ENCODE data around the gene GABRB1.

Gene GABRB1

DNA sequence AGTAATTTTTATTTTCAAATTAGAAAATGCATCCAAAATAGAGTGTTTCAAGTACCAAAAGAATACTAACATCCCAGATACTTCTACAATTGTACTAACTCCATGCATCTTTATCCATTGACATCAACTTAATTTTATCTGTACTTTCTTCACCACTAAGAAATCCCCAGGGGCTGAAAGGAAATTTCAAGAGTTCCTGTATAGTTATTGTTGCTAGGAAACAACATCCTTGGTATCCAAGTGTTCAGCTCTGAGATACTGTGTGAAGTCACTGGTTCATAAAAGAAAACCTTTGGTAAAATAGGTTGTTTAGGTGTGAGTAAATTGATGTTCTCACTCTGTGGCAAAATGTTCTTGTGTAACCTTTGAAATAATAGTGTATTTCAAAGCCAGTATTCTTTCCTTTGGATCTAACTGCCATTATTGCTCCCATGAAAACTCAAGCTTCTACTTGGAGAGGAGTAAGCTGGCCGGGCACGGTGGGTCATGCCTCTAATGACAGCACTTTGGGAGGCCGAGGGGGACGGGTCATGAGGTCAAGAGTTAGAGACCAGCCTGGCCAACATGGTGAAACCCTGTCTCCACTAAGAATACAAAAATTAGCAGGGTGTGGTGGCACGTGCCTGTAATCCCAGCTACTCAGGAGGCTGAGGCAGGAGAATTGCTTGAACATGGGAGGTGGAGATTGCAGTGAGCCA, 359.2 kb downstream of the GABRB1 start:
- no peak for DNase-seq

DNA sequence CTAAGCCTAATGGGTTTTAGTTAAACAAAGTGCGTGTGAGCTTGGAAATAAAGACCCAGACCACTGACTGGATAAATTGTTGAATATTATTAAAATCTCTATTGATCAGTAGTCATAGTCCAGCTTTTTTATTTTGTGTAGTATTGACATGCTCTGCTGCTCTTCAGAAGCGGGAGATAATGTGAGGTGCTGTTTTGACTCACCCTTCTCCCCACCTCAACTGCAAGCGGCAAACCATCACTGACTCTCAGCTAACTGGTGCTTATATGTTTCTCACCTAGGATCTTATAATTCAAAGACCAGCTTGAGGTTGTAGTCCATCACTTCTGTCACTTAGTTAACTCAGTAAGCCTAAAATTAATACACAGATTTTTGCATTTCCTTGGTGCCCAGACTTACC, 359.9 kb downstream of the GABRB1 start:
- DNase-seq, result no peak

DNA sequence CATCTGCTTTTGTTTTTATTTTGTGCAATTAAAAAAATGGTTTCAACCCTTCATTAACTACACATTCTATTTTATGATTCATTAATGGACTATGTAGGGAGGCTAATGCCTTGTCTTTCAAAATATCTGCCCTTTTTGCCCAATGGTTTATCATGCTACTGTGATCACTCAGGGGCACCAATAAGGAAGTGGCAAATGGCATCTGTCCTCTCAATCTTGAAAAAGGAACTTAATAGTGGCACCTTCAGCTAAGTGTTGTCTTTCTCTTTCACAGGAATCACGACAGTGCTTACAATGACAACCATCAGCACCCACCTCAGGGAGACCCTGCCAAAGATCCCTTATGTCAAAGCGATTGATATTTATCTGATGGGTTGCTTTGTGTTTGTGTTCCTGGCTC, 375.0 kb downstream of the GABRB1 start:
- DNase-seq, result no peak

DNA sequence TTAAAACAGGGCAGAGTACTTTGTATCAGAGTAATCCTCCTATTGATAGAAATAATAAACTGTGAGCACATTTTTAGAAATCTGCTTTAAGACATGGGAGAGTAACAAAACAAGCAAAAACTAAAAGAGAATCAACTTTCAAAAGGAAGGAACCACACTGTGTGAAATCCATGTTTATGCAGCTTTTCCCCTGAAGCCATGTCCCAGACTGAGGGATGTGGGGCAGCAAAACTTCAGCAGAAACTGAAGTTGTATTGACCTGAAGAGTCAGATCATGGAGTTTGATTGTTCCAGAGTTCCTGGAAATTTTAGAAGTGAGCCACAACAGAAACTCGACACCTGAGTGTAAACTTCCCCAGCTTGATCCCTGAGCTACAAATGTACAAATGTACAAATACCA, 378.9 kb downstream of the GABRB1 start:
- DNase-seq, result no peak

DNA sequence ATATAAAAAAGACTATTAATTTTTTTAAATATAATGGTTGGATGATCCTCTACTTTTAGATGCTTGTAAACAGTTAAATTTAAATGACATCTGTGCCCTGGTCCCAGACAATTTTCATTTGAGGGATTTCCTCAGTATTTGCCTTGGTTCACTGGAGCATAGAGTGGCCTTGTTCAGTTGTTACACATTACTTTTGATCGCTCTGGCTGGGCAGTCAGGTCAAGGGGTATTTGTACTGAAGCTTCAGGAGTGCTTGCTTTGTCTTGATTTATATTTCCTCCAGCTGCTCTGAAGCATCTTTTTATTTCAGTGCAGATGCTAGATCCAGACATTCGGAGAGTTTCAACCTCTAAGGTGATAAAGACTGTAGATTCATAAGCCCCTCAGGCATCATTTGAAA, 382.2 kb downstream of the GABRB1 start:
- no peak for DNase-seq

DNA sequence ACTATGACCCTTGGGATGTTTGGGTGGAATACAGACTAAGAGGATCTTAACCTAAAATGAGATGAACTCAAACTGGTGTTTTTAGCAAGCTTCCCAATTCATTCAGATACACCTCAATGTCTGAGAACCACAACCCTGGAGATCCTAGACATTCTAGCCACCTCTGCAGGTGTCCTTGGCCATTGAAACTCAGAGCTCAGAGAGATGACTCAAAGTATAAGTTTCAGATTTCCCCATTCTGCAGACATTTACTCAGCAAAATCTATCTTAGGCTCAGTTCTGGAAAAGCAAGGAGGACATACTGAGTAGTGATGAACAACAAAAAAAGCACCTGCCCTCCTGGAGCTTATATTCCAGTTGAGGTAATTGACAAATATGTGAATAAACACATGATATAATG, 384.4 kb downstream of the GABRB1 start:
- DNase-seq, result no peak

DNA sequence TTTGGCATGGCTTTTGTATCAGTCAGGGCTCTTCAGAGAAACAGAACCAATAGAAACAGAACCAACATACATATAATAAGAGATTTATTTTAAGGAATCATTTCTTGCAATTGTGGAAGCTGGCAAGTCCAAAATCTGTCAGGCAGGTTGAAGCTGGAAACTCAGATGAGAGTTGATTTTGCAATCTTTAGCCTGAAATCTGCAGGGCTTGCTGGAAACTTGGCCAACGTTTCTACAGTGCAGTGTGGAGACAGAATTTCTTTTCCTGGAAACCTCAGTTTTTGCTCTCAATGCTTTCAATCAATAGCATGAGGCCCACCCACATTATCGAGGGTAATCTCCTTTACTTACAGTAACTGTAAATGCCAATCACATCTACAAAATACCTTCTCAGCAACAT, 386.8 kb downstream of the GABRB1 start:
- DNase-seq, result no peak

DNA sequence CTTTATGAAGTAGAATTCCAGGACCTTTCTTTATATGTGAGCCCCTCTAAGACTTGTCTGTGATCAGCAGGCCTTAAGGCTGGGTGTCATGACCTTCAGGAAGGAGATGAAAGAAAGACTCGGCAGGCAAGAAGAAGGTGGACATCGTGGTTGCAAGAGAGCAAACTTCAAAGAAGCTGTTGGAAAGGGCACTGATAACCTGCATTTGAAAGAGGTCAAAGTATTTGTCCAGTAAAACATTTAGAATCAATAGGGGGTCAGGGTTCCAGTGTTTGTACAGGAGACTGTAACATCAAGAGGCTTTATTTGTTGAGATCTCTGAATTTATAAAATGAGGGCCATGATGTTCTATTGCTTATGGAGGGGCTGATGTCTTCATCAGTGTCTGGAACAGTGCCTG, 387.9 kb downstream of the GABRB1 start:
- DNase-seq, result no peak

DNA sequence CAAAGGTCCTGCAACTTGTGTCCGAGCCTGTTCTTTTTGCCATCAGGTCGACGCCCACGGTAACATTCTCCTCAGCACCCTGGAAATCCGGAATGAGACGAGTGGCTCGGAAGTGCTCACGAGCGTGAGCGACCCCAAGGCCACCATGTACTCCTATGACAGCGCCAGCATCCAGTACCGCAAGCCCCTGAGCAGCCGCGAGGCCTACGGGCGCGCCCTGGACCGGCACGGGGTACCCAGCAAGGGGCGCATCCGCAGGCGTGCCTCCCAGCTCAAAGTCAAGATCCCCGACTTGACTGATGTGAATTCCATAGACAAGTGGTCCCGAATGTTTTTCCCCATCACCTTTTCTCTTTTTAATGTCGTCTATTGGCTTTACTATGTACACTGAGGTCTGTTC, 394.3 kb downstream of the GABRB1 start:
- no peak for DNase-seq

DNA sequence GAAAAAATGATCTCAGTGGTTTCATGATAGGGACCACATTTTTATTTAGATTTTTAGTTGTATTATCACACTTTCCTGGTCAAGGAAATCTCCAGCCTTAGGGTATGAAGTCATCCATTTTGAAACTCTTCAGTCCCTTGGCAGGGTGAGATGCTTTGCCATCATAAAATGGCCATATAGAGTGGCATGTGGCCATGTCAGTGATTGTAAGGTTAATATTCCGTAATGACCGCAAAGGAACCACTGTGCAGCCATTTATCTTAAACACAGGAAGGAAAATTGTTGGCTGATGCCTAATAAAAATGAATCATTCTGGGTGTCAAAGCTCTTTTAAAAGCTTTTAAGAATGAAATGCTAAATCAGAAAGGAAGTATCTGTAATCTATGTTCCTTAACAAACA, 396.6 kb downstream of the GABRB1 start:
- DNase-seq, result no peak

DNA sequence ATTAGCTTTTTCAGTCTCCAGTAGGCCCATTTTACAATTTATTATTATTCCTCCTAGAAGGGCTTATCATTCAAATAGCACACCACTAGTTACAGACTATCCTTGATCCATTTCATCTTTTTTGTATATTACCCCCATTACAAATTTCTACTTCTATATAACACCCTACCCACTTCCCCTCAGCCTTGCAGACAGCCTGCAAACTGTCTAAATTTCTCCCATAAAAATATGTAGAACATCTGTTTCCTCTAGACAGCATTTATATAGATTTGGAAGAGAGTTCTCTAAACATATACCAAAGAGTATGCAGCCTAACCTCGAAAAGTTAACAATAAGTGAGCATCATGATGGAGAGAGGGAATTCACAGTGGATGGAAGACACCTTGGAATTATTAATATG, 401.4 kb downstream of the GABRB1 start:
- no peak for DNase-seq

DNA sequence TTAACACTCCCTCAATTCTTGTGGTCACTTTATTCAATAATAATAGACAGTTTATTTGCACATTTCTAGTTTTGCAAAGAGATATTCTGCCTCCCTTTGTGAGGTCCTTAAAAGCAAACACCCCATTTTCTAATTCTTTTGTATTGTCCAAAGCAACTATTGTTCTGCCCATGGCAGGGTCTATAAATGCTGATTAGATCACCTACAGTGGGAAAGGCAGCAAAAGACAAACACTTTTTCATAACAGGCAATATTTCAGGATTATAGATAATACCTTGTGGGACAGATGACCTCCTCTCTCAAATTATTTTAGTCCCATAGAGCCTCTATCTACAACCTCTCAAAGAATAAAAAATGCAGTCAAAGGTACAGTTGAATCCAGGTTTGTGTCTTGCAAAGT, 403.6 kb downstream of the GABRB1 start:
- DNase-seq, result peak in 1 of 2 experiments; percentile 18

DNA sequence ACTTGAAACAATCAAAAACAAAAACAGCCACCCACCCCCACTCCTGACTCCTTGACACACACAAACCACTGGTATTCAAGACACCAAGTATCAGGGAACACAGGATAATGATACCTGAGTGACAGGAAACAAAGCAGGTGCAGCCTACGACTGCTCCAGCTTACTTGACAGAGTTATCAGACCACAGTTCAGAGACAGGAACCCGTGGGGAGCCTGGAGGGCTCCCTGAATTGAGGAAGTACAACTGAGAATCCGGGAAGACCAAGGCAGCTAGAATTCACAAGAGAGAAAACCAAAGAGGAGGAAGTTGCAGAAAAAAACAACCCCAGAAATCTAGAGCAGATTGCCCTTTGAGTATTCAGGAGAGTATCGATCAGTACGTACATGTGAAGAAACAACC, 411.6 kb downstream of the GABRB1 start:
- DNase-seq, result no peak

DNA sequence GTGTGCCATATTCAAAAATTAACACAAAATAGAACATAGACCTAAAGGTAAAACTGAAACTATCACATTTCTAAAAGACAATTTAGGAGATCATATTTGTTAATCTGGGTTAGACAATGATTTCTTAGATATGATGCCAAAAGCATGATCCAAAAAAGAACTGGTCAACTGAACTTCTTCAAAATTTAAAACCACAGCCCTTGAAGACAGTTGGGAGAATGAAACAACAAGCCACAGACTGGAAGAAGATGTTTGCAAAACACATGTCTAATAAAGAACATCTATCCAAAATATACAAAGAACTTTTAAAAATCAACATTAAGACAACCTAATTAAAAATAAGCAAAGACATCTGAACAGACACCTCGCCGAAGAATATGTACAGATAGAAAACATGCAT, 412.7 kb downstream of the GABRB1 start:
- no peak for DNase-seq

DNA sequence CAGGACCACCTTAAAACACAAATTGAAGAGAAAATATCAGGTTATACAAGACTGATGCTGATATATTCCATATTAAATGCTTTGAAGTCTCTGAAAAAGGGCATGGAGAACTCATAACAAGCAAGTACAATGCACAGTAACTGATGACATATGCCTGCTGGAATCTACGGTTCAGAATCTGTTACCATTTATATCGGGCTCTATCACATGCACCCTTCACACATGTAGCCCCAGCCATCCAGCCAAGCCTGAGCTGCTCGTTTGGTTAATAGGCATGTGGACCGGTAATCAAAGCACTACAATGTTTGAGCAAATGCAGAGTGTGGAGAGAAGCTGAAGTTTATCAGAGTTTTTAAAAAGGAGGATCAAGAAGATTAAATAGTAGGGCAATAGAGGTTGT, 420.3 kb downstream of the GABRB1 start:
- DNase-seq, result no peak

DNA sequence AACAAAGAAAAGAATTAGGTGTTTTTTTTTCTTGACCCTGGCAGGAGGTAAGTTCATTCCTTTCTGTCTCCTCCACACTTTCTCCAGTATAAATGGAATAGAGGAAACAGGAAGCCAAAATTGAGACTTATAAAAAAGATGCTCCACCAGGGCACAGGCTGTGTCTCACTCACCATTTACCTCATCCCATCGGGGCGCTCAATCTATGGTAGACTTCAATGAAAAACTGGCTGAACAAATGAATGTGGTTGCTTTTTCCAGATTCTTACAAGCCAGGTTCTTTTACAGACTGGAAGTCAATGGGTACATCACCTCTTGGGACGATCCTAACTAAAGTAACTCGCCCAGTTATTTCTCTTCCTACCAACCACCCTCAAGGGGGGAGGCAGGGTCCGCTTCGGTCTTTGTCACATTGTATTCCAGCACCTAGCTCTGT, 431.4 kb downstream of the GABRB1 start:
- DNase-seq, result no peak

DNA sequence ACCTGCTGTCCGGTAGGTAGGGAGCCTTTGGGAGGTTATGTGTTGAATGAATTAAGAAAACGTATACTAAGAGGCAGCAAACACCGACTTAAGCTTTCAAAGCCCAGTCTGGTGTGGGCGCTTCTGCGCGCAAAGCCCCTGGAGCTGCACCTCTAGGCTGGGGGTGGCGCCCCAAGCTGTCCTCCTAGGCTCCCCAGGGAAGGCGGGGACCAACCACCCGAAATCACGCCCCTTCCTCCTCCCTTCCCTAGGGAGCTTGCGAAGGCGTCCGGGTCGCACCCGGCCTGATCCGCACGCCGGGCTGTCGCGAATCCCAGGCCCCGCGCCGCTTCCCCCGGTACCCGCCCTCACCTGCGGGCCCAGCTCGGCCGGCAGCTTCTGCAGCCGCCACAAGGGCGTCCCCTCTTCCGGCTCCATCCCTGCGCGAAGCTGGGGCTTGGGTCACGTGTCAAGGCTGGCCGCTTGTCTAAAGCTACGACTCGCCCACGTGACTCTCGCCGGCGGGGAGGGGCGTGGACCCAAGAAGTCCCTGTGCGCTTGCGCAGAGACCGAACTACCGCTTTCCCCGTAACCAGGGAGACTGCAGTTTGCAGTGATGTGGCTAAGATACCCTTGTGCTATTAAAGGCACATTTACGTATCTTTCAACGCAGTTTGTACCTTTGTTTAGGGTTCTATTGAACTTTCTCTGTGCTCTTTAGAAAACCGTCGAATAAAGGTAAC, 432.0 kb downstream of the GABRB1 start, which contains the start of gene COMMD8:
Gene COMMD8 (minus strand): TSS at position 468 of the 722 bp plus-strand sequence. CDS start 51 bp downstream, at position 417.
- DNase-seq, result peak; percentile 95 to 96

DNA sequence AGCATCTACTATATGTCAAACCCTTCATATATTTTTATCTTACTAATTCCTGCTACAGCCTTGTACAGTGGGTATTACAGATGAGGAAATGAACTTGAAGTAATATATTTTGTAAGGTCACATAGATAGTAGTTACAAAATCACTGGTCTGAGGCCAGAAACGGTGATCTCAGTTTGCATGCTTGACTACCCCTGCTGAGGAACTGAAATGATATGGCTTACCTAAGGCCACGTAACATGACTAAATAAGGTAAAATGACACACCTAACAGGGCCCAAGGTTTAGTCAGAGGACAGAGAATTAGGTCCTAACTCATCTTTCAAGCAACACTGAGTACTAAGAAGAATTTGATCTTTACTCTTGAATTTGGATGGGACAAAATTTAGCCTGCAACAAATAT, 433.6 kb downstream of the GABRB1 start:
- no peak for DNase-seq

DNA sequence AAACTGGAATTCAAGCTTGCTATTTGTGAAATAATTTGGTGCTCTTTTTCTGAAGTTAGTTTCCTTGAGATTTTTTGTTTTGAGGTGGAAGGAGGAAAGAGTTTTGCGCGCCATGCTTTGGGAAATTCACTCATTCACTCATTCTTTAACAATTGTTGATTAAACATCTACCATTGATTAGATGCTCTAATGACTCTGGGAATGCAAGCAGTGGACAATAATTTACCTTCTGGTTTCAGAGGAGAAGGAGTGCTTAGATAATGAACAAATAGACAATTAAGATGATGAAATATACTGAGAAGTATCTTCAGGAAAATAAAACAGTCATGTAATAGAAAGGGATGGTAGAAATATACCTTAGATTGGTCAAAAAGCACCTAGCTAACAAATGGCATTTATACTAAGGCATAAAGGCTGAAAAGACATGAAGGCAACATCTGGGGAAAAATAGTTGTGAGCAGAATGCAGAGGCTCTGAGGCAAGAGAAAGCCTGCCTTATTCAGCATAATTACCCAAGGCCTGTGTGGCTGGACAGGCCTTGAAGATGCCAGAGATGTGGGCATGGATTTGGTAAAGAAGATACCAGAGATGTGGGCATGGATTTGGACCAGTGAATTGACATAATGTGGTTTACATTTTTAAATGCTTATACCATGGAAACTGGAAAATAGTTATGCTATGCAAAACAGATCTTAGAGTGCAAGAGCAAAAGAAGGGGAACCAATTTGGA, 434.9 kb downstream of the GABRB1 start:
- DNase-seq, result no peak

DNA sequence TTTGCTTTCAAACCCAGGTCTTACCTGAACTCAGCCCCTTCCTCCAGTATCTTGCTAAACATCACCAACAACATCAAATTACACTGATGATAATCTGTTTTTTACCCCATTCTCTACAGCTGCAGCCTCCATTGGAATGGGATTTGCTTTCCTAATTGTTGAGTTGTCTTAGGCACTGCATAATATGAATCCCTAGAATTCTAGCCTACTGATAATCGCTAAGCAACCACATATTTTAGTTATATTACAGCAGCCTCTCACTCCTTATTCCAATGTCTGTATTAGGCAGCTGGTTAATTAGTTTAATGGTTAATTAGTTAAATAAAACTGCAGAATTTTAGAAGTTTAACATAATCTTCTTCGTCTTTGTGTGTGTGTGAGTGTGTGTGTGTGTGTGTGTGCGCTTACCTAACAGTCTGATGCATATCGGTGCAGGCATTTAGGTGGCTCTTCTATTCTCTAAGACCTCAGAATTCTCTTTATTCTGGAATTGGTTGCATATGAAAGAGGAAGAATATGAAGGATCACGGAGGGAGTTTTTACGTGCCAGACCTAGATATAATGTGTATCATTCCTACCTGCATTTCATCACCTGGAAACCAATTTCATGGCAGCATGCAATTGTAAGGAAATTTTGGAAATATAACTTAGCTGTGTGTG, 437.5 kb downstream of the GABRB1 start:
- no peak for DNase-seq

DNA sequence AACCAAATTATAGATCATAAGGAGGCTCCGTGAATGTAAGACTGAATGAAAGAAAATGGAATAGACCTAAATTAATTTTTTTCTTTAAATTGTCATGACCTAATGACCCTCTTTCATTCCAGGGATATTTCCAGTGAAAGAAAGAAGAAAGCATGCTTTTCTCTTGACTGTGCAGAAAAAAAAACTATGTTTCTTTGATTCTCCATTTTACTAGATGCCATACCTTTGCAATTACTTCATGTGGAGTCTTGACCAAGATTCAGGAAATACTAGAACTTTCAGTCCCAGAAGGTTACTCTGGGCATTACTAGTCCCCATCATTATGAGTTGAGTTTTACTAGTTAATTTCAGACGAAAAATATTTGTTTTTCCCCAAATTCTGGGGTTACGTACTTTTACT, 438.6 kb downstream of the GABRB1 start:
- DNase-seq, result no peak

DNA sequence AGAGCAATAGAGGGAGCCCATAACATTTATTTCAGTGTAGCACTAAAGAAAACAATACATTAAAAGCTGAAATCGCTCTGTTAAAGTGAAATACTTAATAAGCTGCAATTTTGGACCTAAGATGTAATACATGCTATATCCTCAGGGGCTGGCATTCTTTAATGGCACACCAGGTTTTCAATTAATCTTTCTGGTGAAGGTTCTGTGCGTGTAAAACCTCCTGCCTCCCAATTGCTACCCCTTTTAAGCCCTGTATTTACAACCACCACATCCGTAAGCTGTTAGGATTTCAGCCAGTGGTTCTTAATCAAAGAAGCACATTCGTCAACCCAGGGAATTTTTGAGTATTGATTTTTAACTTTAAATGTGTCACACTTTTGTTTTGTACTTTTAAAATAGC, 439.7 kb downstream of the GABRB1 start:
- no peak for DNase-seq

DNA sequence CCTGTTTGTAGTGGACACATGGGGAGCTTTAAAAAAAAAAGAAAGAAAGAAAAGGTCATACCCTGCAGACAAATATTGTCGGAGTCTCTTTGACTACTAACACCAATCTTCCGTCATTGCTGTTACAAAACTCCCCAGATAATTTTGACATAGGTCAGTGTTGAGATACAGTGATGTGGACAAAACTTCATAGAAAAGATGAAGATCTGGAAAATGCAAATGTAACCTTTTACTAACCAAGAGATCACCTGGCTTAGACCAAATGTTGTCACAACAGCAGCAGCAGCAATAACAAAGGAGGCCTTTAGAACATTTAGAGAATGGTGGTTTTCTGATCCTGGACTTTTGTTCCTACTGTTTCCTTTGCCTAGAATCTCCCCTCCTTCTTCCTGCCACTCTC, 440.2 kb downstream of the GABRB1 start:
- DNase-seq, result no peak

Data from NCI-H1930 (cell line).